ENCODE results near the gene UBE2F.
"Not testable (repeated sequence)": the region's sequence is repeated elsewhere in the genome, so short reads cannot be mapped to it uniquely, and the experiment has no call there.

UBE2F gene

DNA sequence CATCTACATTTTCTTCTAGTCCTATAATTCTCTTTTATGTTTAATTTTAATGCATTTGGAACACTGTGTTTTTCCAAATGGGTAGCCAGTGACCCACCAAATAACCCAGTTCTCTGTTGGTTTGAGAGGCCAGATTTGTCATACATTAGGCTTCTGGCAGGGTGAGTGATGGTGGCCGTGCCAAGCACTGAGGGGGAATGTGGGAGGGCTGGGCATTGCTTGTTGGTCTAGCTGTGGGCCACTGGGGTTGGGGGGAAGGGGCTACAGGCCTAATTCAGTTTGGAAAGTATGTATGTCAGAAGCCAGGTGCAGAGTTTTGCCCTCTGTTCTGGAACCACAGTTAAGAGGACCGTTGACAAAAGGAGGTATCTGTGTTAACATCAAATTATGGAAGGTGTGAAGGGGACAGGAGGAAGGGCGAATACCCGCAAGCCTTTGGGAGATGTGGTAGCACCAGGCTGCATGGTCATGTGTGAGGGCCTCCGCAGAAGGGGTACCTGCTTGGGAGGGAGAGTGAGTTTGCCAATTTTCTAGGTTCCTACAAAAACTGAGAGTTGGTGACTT lies 55.9 kb downstream of the UBE2F start:
- no peak for DNase-seq

DNA sequence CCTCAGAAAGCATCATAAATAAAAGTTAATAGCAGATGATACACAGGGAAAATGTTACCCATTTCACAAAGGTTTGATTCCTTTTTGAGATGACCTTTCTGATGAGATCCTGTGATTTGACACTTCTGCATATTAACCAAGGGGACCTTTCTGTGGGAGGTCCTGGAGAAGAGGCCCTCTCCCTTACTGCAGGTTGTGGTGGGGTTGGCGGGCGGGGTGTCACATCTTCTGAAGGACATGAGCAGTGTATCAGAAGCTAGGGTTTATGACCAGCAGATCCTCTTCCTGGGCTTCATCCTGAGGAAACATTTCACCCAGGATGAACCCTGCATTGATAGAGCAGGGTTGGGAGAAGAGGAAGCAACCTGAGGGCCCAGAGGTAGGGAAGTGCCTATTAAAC lies 56.8 kb downstream of the UBE2F start:
- DNase-seq = no peak

DNA sequence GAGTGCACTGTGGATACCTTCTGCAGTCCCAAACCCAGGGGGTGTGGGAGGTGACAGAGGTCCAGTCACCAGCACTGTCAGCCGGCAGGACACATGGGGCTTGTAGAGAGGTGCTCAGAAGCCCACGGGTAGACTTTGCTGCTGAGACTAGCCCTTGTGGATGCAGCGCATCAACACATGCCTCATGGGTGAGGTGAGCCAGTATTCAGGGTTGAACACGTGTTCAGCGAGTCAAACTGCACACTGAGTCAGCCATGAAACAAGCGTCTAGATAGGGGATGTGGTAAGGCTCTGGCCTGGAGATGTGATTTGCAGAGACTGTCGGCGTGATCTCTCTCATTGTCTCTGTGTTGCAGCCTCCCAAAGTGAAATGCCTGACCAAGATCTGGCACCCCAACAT lies 58.2 kb downstream of the UBE2F start:
- no peak for DNase-seq

DNA sequence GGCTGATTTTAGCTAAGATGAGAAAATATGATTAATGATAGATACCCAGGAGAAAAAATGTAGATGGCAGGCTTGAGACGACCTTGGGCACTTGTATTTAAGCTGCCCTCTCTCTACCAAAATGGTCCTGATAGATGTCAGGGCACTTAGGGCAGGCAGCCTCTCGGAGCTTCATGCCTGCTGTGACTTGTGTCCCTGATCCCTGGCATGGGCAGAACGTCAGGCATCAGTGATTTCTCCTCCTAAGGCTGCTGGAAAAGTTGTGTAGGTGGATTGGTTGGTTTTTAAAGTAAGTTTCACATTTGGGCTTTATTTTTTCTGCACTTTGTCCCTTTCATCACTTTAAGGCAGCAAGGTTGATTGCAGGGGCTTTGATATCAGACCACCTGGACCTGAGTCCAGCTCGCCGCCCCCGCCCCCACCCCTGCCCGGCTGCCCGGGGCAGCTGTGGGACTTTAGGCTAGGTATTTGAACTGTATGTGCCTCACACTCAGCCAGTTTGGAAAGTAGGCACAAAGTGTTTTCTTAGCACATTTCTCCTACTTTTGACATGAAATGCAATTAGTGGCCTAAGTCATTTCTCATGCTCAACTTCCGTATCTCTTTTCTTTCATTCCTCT lies 59.0 kb downstream of the UBE2F start:
- DNase-seq = no peak

DNA sequence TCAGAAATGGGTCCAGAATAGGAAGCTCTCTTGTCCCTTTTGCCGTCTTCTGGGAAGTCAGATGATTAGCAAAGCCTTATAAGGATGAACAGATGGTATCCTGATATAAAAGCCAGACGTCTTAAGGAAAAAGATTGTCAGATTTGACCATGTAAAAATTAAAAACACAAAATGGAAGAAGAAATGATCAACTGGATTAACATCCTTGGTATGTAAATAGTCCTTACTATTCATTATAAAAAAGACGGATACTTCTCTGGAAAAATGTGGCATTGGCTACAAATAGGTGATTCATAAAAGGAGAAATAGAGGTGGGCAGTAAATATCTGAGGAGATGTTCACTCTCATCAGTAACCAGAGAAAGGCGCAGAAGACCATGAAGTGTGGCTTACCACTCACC lies 60.2 kb downstream of the UBE2F start:
- DNase-seq = no peak

DNA sequence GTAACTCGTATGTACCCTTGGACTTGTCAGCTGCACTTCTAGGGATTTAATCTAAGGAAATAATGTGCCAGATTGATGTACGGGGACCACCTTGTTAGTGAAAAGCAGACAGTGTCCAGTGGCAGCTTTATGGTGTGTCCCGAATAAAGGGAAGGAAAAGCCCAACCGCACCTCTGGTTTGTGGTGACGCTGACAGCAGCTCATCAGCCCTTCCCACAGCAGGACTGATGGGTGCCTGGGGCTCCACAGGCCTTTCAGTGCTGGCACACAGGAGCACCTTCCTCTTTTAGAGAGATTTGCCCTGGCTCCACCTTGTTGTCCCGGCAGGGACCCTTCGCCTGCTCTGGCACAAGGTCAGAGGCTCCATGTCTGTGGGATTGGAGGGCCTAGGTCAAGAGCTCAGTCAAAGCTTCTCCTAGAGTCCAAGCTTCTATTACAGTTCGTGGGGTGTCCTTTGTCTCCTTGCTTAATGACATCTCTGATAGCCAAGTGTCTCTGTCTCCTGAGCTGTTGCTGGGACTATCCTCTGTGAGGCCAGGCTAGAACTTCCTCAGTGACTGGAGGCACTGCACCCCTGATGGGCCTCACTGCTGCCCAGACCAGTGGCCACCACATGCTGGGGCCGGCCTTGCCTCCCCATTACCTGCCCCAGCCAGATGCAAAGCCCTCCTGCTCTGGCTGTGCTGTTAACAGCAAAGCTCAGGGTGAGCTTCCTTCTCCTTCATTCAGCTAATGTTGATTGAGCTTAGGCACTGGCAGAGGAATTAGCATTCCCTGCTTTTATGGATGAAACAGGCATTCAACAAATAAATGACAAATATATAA lies 61.0 kb downstream of the UBE2F start:
- DNase-seq = no peak

DNA sequence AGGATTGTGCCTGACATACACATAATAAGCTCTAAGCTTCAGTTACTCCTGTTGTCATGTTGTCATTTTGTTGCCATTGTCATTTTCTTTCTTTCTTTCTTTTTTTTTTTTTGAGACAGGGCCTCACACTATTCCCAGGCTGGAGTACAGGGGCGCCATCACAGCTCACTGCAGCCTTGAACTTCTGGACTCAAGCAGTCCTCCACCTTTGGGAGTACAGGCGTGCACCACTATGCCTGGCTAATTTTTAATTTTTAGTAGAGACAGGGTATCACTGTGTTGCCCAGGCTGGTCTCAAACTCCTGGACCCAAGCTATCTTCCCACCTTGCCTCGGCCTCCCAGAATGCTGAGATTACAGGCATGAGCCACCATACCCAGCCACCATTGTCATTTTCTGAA lies 63.0 kb downstream of the UBE2F start:
- DNase-seq = no peak

DNA sequence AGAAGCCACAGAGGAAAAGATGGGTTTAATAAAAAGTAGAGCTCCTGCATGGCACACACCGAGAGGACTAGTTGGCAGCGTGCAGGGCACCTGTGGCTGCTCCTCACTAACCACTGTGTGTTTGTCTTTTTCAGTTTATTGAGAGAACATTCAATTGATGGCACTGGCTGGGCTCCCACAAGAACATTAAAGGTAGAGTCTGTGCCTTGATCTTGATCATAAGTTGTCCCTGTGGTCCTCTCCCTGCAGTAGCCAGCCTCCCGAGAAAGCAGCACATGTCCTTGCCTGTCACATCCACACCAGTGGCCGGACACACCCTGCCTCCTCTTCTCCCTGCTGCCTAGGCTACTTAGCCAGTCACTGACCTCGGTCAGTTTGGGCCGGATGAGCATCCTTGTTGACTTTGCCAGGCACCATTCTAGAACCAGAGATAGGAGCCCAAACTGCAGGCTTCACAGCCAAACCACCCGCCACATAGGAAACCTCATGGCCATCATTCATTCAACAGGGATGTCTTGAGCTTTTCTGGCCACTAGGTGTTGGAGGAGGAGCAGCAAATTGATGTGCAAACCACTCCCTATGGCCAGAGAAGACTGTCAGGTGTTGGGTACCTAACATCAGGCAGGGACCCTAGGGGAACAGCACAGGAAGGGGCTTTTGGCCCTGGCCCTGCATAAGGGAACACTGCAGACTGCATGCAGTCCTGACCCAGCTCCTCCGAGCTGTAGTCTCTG lies 63.8 kb downstream of the UBE2F start:
- DNase-seq = no peak

DNA sequence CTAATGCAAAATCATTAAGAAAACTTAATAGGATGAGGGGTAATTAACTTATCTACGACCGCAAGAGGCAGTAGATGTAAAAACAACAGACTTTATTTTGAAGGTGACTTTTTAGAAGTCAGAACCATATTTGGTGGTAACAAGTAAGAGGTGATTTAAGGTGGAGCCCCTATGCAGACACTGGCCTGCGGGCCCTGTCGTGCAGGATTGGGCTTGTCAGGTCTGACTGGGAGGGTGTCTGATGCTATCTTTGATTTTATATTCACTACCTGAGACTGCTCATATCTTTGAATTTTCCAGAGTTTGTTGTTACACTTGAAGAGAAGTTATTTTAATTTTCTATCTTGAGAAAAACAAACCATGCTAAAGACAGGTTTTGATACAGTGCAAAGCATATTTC lies 64.9 kb downstream of the UBE2F start:
- DNase-seq = no peak

DNA sequence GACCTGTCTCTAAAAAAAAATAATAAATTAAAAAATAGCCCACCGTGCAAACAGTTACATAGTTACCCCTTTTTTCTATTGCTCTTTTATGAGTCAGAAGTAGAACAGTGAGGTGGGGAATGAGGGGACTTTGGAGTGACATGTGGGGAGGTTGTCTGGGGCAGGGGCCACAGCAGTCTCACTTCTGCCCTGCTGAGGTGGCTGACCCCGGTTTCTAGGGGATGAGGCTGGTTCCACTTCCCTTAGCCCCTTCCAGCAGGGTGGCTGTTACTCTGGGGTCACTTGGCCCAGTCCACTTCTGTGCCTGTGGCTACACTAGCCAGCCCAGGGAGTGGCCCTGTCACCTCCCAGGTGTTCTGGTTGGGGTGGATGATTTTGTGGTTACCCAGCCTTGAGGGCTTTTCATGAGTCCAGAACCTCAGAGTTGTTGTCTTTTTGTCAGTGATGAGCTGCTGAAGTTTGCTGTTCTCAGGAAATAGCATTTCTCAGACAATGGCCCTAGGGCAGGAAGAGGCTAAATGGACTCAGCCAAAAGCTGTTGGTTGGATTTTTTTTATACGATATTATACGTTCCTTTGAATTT lies 66.0 kb downstream of the UBE2F start:
- no peak for DNase-seq

DNA sequence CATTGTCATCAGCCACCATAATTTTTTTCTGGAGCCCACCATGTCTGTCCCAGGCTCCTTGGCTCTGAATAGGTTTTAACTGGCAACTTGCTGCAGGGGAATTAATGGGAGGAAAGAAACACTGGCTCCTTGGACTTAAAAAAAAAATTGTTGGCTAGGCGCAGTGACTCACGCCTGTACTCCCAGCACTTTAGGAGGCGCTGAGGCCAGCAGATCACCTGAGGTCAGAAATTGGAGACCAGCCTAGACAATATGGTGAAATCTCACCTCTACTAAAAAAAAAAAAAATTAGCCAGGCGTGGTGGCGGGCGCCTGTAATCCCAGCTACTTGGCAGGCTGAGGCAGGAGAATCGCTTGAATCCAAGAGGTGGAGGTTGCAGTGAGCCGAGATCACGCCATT lies 67.2 kb downstream of the UBE2F start:
- not testable (repeated sequence) for DNase-seq

DNA sequence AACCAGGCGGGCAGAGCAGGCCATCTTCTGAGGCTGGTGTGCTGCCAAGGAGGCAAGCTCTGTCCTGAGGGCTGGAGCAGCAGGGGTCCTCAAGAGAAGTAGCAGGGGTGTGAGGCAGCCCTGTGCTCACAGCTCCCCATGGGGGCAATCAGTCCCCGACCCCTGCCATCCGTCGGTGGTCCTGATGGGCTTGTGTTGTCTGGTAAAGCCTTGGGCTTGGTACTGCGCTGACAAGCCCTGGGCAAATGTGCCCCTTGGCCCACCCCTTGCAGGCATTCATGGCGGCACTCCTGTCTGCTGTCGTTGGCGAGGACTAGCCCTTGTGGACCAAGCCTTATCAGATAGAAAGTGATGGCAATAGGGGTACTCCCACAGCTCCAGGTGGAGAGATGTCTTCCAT lies 71.4 kb downstream of the UBE2F start:
- no peak for DNase-seq

DNA sequence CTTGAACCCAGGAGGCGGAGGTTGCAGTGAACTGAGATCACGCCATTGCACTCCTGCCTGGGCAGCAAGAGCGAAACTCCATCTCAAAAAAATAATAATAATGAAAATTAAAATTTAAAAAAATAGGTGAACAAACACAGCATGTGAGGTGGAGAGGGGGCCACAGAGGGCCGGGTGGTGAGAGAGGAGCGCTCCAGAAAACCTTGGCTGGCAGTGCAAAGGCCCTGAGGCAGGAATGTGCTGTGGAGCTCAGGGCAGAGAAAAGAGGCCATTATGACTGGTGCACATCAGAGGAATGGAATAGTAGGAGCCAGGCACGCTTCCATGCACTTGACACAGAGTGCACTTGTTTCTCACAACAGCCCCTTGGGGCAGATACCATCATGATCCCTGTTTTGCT lies 72.3 kb downstream of the UBE2F start:
- no peak for DNase-seq

DNA sequence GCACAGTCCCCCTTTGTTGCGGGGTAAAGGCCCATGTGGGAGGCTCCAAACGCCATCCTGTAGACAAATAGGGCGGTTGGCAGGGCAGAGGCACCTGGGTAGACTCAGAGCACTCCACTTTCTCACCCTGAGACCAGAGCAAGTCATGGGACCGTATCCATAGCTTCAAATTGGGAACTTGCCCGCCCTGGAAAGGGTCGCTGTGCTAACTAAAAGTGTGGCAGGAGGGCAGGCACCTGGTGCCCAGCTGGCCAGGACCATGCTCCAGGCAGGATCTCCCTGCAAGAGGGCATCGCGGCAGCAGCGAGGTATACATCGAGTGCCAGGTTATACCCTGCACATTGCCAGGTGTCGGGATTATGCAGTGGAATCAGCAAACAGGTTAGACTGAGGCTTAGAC lies 73.2 kb downstream of the UBE2F start:
- DNase-seq = no peak

DNA sequence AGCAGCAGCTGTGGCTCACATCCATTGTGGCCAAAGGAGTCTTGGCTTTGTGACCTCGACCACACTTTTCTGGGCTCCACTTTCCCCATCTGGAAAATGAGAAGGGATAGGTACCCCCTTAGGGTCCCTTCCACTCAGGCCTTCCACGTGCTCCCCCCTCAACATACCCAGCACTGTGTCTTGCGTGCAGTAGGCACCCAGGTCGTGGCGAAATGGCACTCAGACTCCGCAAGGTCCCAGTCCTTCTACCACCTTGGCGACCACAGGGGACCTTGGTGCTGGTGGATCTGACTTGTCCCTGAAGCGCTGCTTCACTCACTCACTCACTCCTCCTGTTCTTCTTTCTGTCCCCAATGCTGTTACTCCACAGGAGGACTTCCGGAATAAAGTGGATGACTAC lies 74.1 kb downstream of the UBE2F start:
- no peak for DNase-seq

DNA sequence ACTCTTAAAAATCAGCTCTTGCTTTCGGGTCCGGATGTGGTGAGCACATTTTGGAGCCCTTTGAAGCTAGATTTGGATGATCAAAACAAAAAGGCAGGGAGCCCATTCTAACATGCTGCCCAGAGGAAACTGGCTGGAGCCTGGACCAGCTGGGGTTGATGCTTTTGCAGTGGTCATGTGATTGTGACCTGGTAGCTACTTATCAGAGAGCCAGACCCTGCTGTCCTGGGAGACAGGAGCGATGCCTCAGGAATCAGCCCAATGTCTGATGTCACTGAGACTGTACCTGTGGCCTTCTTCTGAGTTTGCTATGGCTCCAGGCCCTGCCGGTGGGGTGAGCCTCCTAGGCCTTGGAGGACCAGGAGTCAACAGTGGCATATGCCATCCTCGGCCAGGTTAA lies 75.3 kb downstream of the UBE2F start:
- no peak for DNase-seq

DNA sequence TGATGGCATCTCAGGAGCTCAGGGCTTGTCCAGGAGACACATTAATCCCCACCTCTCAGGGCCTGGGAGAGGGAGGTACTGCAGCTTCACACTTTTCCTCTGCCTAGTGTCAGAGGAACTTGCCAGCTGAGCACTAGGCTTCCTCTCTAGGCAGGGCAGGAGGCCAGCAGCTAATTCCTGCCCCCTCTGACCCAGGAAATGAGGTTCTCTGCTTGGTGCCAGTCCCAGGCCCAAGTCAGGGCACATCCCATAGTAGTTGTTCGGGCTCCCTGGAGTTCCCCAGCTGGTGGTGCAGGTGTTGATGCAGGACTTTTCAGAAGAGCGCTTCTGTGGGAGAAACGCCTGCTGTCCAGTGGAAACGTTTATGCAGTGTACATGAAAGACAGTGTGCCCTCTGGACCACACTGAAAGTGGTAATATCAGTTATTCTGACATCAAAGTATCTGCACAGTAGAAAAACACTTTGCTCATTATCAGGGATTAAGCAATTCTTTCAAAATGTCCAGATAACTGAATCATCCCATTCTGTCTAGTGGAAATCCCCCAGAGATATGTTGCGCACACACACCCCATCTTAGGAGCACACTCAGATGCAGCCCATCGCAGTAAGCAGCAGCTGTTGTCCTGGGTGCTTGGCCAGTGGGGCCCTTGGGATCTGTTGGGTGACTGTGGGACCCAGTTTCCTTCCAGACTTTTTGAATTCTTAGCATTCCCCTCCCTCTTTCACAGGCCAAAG lies 76.2 kb downstream of the UBE2F start:
- DNase-seq = no peak

DNA sequence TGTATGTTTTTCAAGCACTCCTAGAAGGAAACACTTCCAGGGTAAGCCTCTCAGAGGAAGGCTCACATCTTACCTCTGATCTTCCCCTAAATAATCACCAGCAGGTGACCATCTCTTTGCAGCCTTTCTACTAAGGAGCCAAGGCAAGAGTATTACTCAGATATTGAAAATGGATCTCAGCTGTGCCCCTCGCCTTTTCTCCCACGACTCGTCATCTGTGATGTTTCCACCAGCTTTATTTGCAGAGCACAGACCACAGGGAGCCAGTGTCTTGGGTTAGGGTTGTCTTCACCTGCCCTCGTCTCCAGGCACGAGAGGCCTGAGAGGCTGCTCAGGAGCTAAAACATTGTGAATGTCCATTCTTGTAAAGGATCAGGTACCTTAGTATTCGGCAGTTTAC lies 77.0 kb downstream of the UBE2F start:
- DNase-seq = no peak

DNA sequence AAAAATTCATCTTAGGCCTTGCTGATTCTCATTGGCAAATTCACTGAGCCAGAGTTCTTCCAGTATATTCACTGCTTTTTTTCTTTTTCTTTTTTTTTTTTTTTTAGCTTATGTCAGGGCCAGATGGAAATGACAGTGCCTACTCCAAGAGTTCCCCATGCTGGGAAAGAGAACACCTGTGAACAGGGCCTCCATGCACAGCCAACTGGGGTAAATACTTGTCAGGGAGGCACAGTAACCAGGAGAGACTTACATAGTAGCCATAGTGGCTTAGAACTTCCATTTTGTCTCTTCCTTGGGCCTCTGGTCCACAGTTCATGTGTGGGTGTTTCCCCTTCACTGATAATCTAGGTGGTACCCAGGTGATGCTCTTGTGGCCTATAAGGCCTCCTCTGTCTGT lies 78.8 kb downstream of the UBE2F start:
- DNase-seq = no peak

DNA sequence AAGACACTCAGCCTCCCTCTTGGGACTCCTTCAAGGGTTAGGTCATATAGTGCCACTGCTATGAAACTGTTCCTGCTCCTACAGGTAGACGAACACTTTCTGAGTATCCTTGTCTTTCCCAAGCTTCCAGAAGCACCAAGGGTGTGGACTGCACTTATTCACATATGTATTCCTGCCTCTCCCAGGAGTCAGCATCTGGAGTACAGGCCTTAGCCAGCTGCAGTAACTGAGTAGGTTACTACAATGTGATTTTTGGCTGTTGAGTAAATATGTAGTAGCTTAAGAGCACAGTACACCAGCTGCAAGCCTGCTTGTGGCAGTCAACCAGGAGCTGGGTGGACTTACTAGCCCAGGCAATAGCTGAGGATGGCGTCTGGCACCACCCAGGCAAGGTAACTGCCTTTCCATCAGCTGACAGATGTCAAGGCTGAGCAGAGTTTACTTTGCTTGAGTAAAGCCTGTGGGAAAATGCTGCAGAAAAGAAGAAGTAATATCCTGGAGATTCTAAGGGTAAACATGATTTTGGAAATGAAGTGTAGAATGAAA lies 80.0 kb downstream of the UBE2F start:
- no peak for DNase-seq

DNA sequence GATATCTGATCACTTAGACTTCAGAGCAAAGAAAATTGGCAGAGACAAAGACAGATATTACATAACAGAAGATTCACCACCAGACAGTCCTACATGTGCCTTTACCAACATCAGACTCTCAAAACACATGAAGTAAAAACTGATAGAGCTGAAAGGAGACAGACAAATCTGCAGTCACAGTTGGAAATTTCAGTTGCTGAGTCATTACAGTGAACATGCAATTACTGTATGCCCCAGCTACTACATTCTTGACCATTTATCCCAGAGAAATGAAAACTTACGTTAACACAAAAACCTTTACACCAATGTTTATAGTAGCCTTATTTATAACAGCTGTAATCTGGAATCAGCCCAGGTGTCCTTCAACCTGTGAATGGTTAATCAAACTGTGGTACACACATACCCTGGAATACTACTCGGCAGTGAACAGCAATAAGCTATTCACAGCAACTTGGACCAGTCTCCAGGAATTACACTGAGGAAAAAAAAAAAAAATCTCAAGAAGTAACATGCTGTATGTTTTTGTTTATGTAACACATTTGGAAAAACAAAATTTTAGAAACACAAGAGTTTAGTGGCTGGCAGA lies 86.5 kb downstream of the UBE2F start:
- peak; percentile 47 for DNase-seq

DNA sequence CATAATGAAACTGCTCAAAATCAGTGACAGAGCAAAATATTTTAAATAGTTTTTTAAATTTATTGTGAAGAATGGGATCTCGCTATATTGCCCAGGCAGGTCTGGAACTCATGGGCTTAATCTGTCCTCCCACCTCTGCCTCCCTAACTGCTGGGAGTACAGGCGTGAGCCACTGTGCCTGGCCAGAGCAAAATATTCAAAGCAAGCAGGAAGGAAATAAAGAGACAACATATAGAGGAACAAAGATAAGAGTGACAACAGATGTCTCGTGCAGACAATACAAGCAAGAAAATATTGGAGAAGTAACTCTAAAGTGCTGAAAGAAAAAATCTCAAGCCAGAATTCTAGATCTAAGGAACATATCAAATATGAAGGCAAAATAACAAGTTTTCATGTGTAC lies 89.0 kb downstream of the UBE2F start:
- DNase-seq = peak; percentile 13

Data from OCI-M1 (cell line).